Nephron (organoid): ENCODE measurements around the gene UGT1A3.

Source experiments
- H3K27ac Mint-ChIP-seq, 3 experiments: 2 replicates each; pipeline ENCODE4 v1.8.0; 2020; ENCODE audit warnings: mixed read lengths in 3 of 3, mild to moderate bottlenecking in 2 of 3, moderate library complexity in 1 of 3
- H3K27me3 Mint-ChIP-seq: 2 replicates; pipeline ENCODE4 v1.8.0; 2021; ENCODE audit warnings: low read depth, mild to moderate bottlenecking, moderate library complexity, mixed read lengths
- H3K36me3 Mint-ChIP-seq: 2 replicates; pipeline ENCODE4 v1.8.0; 2020; ENCODE audit warnings: low read depth, mixed read lengths
- H3K4me1 Mint-ChIP-seq: 2 replicates; pipeline ENCODE4 v1.8.0; 2020; ENCODE audit warnings: mixed read lengths
- H3K4me3 Mint-ChIP-seq, 3 experiments: 2 replicates each; pipeline ENCODE4 v1.8.0; 2020; ENCODE audit warnings: mild to moderate bottlenecking in 3 of 3, mixed read lengths in 3 of 3, moderate library complexity in 2 of 3
- H3K9me3 Mint-ChIP-seq: 2 replicates; pipeline ENCODE4 v1.8.0; 2020; ENCODE audit warnings: mixed read lengths
- CTCF ChIP-seq, 3 experiments: fragments of 200-600 bp; sonication (generic); IDR thresholded peaks; one replicate each; pipeline ENCODE4 v1.5.0; 2021; ENCODE audit warnings: antibody characterized with exemption in 3 of 3; ENCODE audit not compliant: unreplicated experiment in 3 of 3

UGT1A3 gene

DNA sequence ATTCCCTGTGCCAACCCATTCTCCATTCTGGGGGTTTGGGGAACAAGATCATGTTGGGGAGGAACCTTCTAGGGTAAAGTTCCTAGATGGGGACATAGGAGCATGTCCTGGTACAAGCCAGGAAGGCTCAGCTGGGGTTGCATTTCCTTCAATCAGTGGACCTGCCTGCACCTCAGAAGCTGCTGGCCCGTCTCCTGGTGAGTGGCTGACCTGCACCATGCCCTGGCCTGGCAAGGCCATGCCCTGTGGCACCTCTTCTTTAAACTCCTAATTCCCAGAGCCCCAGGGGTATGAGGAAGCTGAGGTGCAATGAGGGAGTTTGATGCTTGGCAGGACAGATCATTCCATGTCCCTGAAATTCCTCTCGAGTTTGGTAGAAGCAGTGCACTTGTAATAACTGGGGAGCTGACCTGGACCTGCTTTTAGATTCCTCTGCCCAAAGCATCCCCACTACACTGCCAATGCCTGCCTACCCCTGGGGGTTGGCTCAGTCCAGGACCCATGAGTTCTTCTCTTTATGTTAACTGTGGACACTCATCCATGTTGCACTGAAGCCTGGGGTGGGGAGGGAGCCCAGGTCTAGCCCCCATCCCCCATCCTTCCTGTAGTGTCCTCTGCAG lies 74.6 kb downstream of the UGT1A3 start:
- TF ChIP-seq CTCF (IDR thresholded peaks at IDR 0.05; ENCODE audit: unreplicated experiment in 3 of 3) = no peak
- Mint-ChIP-seq H3K4me3 (no peak overlapping the region), H3K27me3 (peaks cover 23% of the 10 kb centered on the region), H3K36me3 (no peaks in the 10 kb centered on the region), H3K27ac (no peak overlapping the region), H3K4me1 (no peaks in the 10 kb centered on the region), H3K9me3 (peaks cover 4% of the 10 kb centered on the region)

GRCh38 chr2:233803994-233804393 lies 75.2 kb downstream of the UGT1A3 start:
- no peak for TF ChIP-seq CTCF (IDR thresholded peaks at IDR 0.05; ENCODE audit: unreplicated experiment in 3 of 3)
- no peaks in the 10 kb centered on the region for H3K4me1 Mint-ChIP-seq
- no peaks in the 10 kb centered on the region for H3K36me3 Mint-ChIP-seq
- H3K27ac Mint-ChIP-seq = no peak overlapping the region
- no peak overlapping the region for H3K4me3 Mint-ChIP-seq
- H3K27me3 Mint-ChIP-seq = peaks cover 20% of the 10 kb centered on the region
- H3K9me3 Mint-ChIP-seq = peaks cover 4% of the 10 kb centered on the region

GRCh38 chr2:233807215-233807865 lies 78.5 kb downstream of the UGT1A3 start:
- no peaks in the 10 kb centered on the region for H3K36me3 Mint-ChIP-seq
- peaks cover 33% of the 10 kb centered on the region for H3K27me3 Mint-ChIP-seq
- H3K4me3 Mint-ChIP-seq = no peak overlapping the region
- H3K9me3 Mint-ChIP-seq = no peaks in the 10 kb centered on the region
- H3K4me1 Mint-ChIP-seq = no peaks in the 10 kb centered on the region
- no peak overlapping the region for H3K27ac Mint-ChIP-seq
- TF ChIP-seq CTCF (IDR thresholded peaks at IDR 0.05; ENCODE audit: unreplicated experiment in 3 of 3) = no peak

DNA sequence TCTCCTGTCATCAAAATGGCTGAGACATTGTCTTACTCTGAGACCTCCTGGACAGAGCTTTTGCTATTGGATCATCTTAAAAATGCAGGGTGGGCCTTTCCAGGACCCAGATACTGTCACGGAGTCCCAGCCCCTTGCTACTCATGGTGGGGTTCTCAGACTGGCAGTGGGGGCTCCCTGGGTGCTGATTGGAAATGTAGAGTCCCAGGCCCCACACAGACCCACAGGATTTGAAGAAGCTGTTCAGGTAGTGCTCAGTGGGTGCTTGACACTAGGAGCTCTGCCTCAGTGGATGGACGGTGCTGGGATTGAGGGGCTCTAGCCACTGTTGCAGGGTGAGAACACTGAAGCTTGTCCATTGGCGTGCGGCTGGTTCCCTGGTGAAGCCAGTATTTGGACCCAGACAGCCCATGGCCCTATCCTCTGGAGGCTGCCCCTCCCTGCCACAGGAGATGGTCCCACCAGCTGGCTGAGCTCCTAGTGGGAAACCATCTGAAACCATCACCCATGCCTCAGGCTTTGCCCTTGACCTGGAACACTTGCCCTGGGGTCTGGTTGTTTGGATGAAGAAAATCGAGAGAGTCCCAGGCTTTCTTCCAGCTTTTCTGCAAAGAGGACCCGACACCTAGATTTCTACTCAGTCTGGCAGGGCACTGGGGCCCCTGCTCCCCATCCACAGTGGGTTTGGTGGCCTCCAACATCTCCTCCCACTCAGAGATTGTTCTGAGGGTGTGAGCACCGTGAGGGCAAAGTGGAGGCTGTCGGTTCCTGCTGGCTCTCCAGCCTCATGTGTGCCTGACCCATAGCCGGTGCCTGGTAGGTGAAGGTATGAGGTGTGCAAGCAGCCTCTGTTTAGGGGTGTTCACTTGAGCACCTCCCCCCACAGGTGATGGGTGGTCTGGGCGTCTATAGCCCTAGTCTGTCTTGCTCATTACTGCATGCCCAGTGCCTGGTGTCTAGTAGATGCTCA lies 79.4 kb downstream of the UGT1A3 start:
- no peaks in the 10 kb centered on the region for H3K9me3 Mint-ChIP-seq
- H3K4me1 Mint-ChIP-seq = no peaks in the 10 kb centered on the region
- no peak overlapping the region for H3K27ac Mint-ChIP-seq
- TF ChIP-seq CTCF (IDR thresholded peaks at IDR 0.05; ENCODE audit: unreplicated experiment in 3 of 3) = no peak
- H3K4me3 Mint-ChIP-seq = no peak overlapping the region
- H3K27me3 Mint-ChIP-seq = peaks cover 25% of the 10 kb centered on the region
- H3K36me3 Mint-ChIP-seq = no peaks in the 10 kb centered on the region

DNA sequence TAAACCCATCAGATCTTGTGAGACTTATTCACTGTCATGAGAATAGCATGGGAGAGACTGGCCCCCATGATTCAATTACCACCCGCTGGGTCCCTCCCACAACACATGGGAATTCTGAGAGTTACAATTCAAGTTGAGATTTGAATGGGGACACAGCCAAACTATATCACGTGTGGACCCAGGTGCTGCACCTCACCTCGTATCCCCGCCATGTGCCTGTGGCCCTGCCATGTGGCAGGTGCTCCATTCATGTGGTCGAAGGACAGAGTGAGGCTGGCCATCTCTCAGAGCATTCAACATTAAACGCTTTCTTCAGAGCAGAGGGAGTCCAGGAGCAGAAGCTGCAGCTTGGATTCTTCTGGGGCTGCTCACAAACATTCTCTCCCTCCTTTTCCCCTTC lies 81.5 kb downstream of the UGT1A3 start:
- Mint-ChIP-seq H3K4me1 (no peaks in the 10 kb centered on the region), H3K9me3 (no peaks in the 10 kb centered on the region), H3K27me3 (peaks cover 21% of the 10 kb centered on the region), H3K4me3 (no peak overlapping the region), H3K27ac (no peak overlapping the region), H3K36me3 (no peaks in the 10 kb centered on the region)
- no peak for TF ChIP-seq CTCF (IDR thresholded peaks at IDR 0.05; ENCODE audit: unreplicated experiment in 3 of 3)
